Esophagus mucosa (tissue), 1 donor: ENCODE data around the gene PTPRT. TPM values are rescaled to one million over a fixed set of nuclear protein-coding genes. Genes with fewer than 3 reads are reported as not detected.

Experiments used
- ATAC-seq: fragments of 200-7000 bp; cut with Tn5 transposase; one replicate; pipeline ENCODE4 v1.9.1; 2020
- total RNA-seq: library from RNA; stranded (reverse); gene quantifications from one replicate; pipeline ENCODE4 v1.2.4, GENCODE V29; 2023
- donor health status: DM: yes; HTN: yes; CAD: no.

The PTPRT gene
- 0.08 TPM for total RNA-seq

GRCh38 chr20:43189554-43190331 is at the start of gene PTPRT:
PTPRT (minus strand) TSS chr20:43189906; CDS start chr20:43189733, 173 bp downstream.
- no peak for ATAC-seq

GRCh38 chr20:43238833-43239232 is 49.1 kb upstream of the PTPRT start:
- no peak for ATAC-seq

DNA sequence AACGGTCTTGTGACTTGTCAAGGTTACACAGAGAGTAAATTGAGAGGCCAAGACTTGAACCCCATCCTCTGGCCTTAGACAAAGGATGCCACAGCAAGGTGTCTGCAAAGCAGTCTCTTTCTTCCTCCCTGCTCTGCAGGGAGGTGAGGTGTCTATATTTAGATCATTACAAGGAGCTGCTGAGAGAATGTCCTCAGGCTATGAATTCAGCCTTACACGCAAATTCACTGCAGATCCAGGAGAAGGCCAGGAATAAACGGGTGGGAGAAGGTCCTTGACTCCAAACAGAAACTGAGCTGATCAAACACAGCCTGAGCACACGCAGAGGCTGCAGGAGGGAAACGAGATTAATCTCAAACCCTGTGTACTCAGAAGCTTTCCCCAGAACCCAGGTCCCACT is 48.6 kb upstream of the PTPRT start:
- no peak for ATAC-seq

DNA sequence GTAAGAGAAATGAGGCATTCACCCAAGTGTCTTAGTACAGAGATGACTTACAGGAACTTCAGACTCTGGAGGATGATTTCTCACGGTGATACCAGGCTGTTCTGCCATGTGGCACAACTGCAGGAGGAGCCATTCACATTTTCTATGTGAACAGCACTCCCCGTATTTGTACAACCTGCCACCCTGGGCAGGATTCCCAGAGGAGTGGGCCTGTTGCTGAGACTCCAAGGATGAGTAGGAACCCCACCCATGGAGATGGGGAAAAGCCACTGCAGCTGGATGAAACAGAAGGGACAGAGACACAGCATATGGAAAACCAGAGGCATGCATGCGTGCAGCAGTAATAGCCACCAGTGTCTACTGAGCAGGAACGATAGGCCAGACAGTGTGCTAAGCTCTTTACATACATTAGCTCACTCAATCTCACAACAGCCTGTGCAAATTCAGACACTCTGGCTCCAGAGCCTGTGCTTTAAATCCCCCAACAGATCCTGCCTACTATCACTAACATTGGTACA is 48.0 kb upstream of the PTPRT start:
- no peak for ATAC-seq

DNA sequence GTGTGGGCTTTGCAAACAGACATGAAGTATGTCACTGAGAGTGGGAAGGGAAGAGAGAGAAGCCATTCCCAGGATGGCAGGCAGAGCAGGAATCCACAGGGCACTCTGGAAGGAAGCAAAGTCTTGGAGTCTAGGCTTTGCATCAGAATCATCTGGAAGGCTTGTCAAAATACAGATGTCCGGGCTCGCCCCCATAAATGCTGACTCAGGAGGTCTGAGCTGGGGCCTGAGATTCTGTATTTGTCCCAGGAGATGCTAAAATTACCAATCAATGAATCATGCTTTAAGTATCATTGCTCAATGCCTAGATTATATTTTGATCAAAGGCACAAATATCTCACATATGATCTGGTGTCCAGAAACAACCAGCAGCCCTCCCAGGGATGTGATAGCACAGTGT is 46.3 kb upstream of the PTPRT start:
- ATAC-seq: no peak

- no peak for ATAC-seq
Measured at GRCh38 chr20:43231829-43232228, 42.1 kb upstream of the PTPRT start.

- no peak for ATAC-seq
Measured at GRCh38 chr20:43229696-43230095, 40.0 kb upstream of the PTPRT start.

DNA sequence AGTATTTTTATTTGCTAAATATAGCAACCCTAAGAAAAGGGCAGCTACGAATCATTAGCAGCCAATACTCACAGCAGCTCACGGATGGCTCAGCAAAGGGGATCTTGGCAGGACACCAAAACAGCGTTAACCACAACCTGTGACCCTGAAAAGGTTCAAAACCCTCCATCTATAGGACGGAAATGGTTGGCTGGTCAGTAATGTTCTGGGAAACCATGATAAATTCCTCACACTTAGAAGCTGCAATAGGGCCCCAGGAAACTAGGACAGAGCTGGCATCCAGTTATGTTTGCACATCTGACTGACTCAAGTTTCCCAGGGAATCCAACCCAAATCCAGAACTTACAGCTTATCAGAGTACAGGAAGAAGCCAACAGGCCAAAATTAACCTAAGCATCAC is 30.9 kb upstream of the PTPRT start:
- no peak for ATAC-seq

GRCh38 chr20:43210901-43211300 is 21.2 kb upstream of the PTPRT start:
- no peak for ATAC-seq

GRCh38 chr20:43209831-43210230 is 20.1 kb upstream of the PTPRT start:
- no peak for ATAC-seq

- no peak for ATAC-seq
Measured at GRCh38 chr20:43205699-43206098, 16.0 kb upstream of the PTPRT start.

GRCh38 chr20:43202100-43202499 is 12.4 kb upstream of the PTPRT start:
- no peak for ATAC-seq

DNA sequence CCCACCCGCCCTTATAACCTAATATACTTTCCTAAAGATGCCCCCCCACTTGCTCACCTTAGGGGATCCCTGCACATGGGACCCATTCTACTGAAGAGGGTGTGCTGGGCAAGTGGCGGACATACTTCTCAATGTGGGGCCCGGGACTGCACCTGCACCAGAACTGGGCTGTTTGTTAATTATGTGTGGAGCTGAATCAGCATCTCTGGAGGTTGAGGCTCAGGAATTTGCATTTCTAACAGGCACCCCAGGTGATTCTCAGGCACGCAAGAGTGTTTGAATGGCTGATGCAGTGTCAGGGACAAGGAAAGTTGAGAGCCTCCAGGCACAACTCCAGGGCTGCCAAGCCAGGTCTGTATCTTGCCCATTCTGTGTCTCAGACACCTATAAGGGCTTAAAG is 8.9 kb upstream of the PTPRT start:
- ATAC-seq: no peak

GRCh38 chr20:43196243-43196642 is 6.5 kb upstream of the PTPRT start:
- ATAC-seq: no peak

DNA sequence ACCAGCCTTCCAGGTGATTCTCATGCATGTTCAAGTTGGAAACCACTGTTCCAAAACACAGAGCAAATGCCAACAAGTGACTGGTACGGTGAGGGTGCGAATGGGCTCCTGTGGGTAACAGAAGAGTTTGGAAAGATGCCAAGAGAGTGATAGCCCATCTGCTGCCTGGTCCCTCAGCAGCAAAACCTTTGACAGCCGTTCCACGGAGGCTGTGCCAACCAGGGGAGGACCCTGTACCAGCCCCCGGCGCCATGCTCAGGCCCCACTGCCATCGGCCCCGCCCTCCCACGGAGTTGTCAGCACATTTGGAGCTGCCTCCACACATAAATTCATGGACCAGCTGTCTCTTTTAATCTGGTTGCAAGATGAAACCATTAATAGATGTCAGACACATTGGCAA is 4.4 kb upstream of the PTPRT start:
- no peak for ATAC-seq

DNA sequence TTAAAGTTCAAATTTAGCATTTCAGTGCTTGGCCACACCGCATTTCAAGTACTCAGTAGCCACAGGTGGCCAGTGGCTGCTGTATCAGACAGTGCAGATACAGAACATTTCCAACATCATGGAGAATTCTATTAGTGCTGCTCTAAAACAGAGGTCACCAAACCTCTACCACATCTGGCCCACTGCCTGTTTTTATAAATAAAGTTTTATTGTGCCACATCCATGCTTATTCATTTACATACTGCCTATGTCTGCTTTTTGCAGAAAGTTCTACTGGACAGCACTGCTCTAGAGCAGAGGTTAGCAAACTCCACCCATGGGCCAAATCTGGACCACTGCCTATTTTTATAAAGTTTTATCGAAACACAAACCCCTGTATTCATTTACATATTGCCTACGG is 3.7 kb upstream of the PTPRT start:
- ATAC-seq: no peak

DNA sequence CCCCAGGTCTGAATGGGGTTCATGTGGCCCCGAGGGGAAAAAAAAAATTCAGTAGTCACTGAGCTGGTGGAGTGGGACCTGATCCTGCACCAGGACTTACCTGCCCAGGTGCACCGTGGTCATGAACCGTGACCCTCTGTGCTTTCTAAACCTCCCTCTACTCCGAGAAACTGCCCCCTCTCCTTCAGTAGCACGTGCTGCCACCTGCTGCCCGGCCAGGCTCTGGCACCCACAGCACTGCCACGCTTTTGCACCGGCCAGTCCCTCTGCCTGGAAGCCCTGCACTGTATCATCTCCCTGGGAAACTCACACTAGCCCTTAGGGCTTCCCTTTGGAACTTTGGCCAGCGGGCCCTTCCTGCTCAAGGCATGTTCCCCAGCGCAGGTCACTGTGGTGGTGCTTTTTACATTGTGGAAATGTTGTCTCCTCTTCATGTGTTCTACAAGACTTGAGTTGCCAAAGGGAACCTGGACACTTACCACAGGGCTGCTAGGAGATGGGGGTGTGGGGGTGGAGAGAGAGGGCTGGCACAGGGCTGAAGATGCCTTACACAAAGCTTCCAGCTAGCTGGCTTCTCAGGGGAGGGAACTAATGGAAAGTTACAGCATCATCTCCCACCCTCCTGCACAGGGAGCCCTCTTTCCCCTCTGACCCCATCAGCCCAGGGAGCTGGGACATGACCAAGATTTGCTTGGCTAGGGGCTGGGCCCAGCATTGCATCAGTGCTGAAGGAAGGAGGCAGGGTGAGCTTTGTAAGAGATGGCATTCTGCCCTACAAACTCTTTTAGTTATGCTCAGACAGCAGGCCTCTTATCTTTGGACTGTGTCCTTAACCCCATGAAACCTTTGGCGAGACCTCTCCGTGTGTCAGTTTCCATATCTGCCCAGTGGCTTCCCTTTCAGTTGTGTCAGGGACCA is 2.5 kb upstream of the PTPRT start:
- no peak for ATAC-seq

- no peak for ATAC-seq
Measured at GRCh38 chr20:43191143-43191542, 1.4 kb upstream of the PTPRT start.

GRCh38 chr20:43190332-43190953 is 737 bp upstream of the PTPRT start:
- ATAC-seq: no peak

GRCh38 chr20:43188861-43189553 is 699 bp downstream of the PTPRT start:
- no peak for ATAC-seq

DNA sequence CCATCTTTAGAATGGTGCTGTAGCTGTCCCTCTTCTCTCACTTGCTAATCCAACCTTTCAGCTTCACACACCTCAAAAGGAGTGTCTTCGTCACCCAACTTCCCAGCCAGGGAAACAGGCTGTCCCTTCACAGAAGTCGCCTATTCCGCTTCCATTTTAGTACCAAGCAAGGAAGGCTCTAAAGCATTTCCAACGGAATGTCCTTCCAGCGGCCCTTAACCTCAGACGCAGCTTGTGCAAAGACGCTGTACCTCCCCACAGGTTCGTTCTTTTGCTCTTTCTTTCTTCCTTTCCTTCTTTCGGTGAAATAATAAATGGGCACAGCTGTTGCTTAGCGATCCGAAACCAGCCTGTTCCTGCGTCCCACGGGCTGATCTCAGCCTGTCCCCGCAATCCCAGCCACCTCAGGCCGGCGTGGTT is 1.5 kb downstream of the PTPRT start:
- no peak for ATAC-seq

DNA sequence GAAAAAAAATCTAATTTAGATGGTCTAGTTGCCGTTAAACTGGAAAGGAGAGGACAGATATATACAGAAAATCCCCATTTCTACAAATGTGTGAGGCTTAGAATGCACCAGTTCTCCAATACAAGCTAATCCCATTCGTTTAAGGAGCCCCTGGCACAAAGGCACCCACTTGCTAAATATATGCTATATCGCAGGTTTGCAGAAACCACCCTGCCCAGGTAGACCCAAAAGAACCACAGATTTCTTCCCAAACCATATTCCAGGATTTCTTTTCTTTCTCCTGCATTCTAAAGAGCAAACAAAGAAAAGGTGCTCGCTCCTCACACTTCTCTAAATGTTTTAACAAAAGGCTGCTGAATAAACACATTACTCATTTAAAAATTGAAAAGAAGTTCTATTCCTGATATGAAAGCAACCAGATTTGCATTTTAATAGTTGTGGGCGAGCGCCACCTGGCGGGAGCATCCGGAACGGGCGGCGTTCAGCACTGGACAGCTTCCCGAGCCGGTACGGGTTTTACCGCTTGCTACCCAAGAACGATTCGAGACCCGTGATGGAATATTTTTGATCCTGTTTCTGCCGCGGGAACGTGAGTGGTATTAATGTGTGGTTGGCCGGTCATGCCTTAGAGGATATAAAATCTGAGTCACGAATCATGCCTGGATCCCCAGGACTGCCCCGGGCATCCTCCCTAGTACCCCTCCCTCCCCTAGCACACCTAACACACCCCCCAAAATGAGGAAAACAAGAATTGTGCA is 2.1 kb downstream of the PTPRT start:
- peak; percentile 56 for ATAC-seq
